Activated T-cell treated with anti-CD3 and anti-CD28 coated beads for 1 hour (primary cell): ENCODE data around the gene ITPK1.

ENCODE experiments used
- DNase-seq: peaks from one replicate; pipeline ENCODE4 v3.0.0-alpha.2; 2020; ENCODE audit warnings: low read depth

Gene ITPK1

DNA sequence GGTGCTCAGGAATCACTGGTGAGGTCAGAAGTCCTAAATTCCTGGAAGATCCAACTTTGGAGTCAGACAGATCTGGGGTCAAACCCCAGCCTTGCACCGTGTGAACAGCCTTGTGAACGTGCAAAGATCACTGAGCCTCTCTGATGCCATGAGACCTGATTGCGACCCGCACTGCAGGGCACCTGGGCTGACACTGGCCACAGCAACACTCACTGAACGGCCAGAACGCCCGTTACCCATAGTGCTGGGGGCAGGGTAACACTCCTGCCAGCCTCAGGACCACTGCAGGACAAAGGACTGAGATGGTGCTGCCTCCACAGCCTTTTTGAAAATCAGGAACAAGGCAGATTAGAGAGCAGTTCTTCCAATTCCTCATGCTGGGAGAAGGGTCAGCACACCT is 164.5 kb downstream of the ITPK1 start:
- no peak for DNase-seq

DNA sequence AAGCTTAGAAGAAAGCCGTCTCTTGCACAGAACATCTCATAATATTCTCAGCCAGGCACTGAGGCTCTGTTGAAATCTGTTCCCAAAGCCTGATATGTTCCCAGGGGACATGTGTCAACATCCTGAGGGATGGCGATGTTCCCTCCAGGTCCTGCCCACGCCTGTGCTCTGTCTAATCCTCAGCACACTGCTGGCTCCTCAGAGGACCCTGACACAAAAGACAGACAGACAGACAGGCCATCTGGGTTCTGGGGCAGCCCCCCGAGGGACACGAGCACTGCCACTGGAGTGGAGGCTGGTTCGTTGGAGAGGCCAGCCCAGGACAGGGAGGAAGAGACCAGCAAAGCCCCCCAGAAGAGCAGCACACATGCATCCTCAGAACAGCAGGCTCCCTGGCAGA is 165.0 kb downstream of the ITPK1 start:
- no peak for DNase-seq

DNA sequence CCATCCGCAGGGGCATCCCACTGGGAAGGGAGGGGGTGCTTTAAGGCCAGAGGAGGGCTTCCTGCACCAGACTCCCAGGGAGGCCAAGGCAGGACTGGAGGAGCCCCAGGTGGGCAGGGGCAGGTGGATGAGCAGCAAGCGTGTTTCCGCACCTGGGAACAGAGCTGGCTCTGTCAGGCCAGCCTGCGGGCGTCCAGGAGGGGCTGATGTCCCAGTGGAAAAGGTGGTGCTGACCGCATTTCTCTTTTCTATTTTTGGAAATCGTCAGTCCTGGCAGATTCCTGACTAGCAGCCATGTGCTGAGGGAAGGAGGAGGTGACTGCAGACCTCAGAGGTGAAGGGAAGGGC is 165.6 kb downstream of the ITPK1 start:
- DNase-seq: no peak

- no peak for DNase-seq
Observed at GRCh38 chr14:92949496-92950192, 166.1 kb downstream of the ITPK1 start.

- DNase-seq: no peak
Observed at GRCh38 chr14:92948647-92949046, 167.1 kb downstream of the ITPK1 start.

GRCh38 chr14:92946847-92947545 is 168.7 kb downstream of the ITPK1 start:
- no peak for DNase-seq

GRCh38 chr14:92945959-92946846 is 169.5 kb downstream of the ITPK1 start:
- no peak for DNase-seq

DNA sequence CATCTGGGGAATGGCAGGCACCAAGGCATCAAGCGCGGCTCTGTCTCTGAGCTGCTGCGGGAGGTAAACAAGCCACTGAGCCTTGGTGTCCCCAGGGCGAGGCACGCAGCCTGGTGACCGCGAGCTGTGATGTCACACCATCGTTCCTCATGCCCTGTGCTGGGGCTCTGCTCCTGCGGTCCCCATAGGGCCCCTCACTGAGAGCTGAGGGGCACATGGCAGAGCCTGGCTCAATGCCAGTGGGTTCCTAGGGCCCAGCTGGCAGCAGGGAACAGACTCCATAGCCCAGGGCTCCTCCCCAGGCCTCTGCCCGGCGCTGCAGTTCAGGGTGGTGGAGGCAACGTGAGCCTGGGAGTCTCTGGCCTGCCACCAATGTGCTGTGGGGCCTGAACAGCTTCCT is 170.2 kb downstream of the ITPK1 start:
- DNase-seq: no peak

DNA sequence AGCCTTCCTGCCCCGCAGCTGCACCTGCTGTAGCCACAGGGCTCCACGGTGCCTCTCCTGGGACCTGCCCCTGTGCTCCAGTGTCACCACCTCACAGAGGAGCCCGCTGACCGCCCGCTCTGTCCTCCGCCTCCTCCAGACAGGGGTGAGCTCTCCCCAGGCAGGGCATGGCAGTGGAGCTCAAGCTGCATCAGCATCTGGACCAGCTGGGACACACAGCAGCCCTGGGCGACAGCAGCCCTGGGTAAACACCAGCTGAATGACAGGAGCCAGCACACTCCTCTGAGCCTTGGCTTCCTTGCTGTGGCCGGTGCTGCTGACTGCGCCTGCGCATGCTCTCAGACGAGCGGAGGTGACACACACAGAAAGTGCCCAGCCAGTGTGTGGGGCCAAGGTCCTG is 170.7 kb downstream of the ITPK1 start:
- DNase-seq: no peak

DNA sequence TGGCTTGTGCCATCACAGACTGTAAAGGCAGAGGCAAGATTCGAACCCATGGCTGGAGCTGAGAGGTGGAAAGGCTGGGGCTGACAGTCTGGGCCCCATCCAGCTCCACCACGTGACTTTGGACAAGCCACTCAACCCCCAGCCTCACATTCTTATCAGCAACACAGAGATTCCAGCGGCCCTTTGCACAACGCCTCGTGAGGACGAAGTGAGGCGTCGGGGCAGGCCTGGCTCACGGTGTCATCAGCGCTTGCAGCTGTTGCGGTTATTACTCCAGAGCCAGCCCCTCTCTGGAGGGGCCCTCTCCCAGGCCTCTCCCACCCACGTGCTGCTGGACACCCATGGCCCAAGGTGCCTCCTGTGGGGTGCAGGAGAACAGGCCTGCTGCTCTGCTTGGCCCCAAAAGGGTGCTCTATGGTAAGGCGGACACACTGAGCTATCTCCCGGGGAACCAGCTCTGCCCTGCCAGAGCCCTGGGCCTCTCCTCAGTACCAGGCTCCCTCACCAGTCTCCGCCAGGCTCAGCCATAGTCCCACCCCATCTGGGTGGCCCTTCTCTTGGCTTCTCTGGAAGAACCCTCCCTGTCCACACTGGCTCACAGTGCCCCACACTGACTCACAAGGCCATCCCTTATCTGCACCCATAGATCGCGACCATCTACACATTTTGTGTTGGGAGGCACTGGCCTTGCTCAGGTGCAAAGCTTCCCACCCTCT is 171.7 kb downstream of the ITPK1 start:
- no peak for DNase-seq

DNA sequence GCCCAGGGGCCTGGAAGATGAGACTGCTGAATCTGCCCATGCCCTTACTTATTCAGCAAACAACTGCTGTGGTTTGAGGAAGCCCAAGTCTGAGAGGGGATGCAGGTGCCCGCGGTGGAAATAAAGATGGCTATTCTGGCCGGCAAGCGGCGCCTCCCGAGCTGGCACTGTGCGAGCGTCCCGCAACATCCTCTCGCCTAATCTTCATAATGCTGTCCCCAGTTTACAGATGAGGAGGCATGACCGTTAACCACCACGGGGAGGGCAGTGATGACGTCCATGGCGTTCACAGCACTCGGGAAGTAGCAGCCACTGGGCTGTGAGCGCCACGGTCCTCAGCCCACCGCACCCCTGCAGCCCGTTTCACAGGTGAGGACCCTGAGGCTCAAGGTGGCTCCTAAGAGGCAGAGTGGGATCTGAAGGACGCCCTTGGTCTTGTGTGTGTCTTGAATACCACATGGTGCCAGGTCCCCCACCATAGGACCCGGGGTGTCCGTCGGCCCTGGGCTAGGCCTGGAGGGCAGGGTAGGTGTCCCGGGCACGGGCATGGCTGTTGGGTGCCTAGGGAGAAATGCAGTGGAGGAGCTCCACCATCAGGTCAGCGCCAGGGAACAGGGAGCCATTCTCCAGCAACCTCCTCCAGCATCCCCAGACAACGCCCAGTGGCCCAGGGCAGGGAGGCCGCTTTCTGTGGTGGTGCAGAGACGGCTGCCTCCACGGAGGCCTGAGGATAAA is 172.6 kb downstream of the ITPK1 start:
- no peak for DNase-seq

- no peak for DNase-seq
Observed at GRCh38 chr14:92942576-92942975, 173.1 kb downstream of the ITPK1 start.

DNA sequence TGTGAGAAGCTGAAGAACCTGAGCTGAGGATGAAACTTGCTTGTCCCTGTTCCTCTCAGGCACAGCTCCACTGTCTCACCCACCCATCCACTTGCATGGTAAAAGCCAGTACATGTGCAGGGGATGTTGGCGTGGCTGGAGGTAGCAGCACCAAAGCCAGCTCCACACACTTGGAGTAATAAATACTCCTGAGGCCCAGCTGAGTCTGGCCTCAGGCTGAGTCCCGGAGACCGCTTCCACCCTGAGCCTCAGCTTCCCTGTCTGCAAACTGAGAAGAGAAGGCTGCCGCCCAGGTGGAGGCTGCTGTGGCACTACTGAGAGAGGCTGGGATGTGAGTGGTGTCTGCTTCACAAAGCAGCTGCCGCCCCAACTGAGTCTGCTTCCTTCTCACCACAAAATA is 173.6 kb downstream of the ITPK1 start:
- no peak for DNase-seq

GRCh38 chr14:92941531-92941930 is 174.2 kb downstream of the ITPK1 start:
- no peak for DNase-seq

- DNase-seq: no peak
Observed at GRCh38 chr14:92940543-92940942, 175.2 kb downstream of the ITPK1 start.

GRCh38 chr14:92939699-92940098 is 176.0 kb downstream of the ITPK1 start:
- DNase-seq: no peak

DNA sequence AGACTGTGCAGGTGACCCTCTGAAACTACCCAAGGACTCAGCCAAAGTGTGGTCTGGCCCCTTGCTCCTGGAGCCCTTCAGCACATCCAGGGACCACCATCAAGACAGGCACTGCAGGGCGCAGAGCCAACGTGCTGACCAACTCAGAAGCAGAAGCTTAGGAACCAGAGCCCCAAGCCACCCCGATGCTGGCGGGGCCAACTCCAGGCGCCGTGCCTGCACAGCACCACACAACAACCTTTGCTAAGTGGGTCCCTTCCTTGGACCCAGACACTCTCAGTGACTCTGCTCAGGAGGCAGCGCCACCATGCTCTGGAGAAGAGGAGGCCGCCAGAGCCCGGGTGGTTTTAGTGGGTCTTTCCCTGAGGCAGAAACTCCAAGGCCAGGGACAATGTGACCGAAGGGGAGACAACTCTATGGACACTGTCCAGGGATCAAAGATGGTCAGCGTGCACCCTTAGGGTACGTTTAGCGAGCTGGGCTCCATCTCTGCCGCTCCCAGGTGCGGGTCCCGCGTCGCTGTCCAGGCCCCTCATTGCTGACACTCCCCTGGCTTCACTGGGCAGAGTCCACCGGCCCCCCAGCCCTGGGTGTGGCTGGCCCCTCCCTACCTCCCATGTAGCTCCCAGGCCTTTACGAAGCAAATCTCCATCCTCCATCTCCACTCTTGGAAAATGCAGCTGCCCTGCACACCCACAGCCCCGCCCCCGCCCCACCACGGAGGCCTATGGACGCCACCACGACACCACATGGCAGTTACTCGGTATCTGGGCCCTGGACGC is 176.6 kb downstream of the ITPK1 start:
- no peak for DNase-seq

DNA sequence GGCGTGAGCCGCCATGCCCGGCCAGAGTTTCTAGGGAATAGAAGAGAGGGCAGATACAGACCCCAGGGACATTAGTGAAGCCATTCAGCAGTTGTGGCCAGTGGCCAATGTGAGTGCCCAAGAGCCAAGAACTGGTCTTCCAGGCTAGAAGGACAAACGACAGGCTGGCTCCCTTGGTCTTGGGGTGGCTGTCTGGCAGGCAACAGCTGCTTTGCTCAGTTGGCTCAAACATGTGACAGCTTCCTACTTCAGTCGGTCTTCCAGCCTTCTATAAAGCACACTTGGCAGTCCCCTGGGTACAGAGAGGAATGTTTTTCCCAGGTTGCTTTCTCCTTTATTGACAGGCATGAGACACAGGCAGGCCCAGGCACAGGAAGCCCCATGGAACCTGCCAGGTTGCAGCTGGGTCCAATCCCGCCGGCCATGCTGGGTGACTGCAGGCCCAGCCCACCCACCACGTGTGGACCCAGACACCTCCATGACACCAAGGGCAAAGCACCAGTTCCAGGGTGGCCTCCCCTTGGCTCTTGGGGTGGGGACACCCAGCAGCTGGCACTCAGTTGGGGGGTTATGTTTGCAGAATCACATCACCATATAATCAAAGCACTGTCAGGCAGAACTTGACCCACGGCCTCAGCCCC is 177.4 kb downstream of the ITPK1 start:
- no peak for DNase-seq

- DNase-seq: no peak
Observed at GRCh38 chr14:92937051-92937937, 178.4 kb downstream of the ITPK1 start.
